T-helper 2 cell treated with Interferon-gamma antibody and Interleukin-4, amounts not matched to agents 5 μg/mL and 100 μg/mL, for 36 hours (primary cell): ENCODE results near the gene PTPN13.
A peak's percentile ranks its signal among the peaks of the same experiment; 100 is the strongest.

Experiments used
- DNase-seq: peaks from one replicate; pipeline ENCODE4 v3.0.0; 2021; ENCODE audit warnings: low spot score
- H3K27ac Mint-ChIP-seq: one replicate; pipeline ENCODE4 v1.8.0; 2021; ENCODE audit warnings: mild to moderate bottlenecking, mixed read lengths
- H3K27me3 Mint-ChIP-seq: one replicate; pipeline ENCODE4 v1.8.0; 2021; ENCODE audit warnings: low read depth, mixed read lengths
- H3K36me3 Mint-ChIP-seq: one replicate; pipeline ENCODE4 v1.8.0; 2021; ENCODE audit warnings: low read depth, mixed read lengths
- H3K4me1 Mint-ChIP-seq: one replicate; pipeline ENCODE4 v1.8.0; 2021; ENCODE audit warnings: low read depth, mixed read lengths
- H3K4me3 Mint-ChIP-seq: one replicate; pipeline ENCODE4 v1.8.0; 2022; ENCODE audit warnings: mild to moderate bottlenecking, moderate library complexity, mixed read lengths
- H3K9me3 Mint-ChIP-seq: one replicate; pipeline ENCODE4 v1.8.0; 2021; ENCODE audit warnings: mixed read lengths

The PTPN13 gene

GRCh38 chr4:86569103-86569870, 24.8 kb upstream of the PTPN13 start:
- no peak for DNase-seq
- H3K27me3 Mint-ChIP-seq = peaks cover 3% of the 10 kb centered on the region
- no peaks in the 10 kb centered on the region for H3K36me3 Mint-ChIP-seq
- H3K4me1 Mint-ChIP-seq = no peaks in the 10 kb centered on the region
- H3K4me3 Mint-ChIP-seq = no peak overlapping the region
- no peaks in the 10 kb centered on the region for H3K9me3 Mint-ChIP-seq
- H3K27ac Mint-ChIP-seq = no peak overlapping the region

- Mint-ChIP-seq H3K9me3 (no peaks in the 10 kb centered on the region), H3K27me3 (peaks cover 11% of the 10 kb centered on the region), H3K4me3 (no peak overlapping the region), H3K36me3 (no peaks in the 10 kb centered on the region), H3K27ac (no peak overlapping the region), H3K4me1 (no peaks in the 10 kb centered on the region)
- no peak for DNase-seq
Observed at GRCh38 chr4:86579941-86580340, 14.2 kb upstream of the PTPN13 start.

- no peak overlapping the region for H3K27ac Mint-ChIP-seq
- no peaks in the 10 kb centered on the region for H3K9me3 Mint-ChIP-seq
- no peak for DNase-seq
- H3K27me3 Mint-ChIP-seq = peaks cover 16% of the 10 kb centered on the region
- H3K36me3 Mint-ChIP-seq = no peaks in the 10 kb centered on the region
- H3K4me1 Mint-ChIP-seq = no peaks in the 10 kb centered on the region
- no peak overlapping the region for H3K4me3 Mint-ChIP-seq
Observed at GRCh38 chr4:86582410-86582809, 11.7 kb upstream of the PTPN13 start.

- DNase-seq = no peak
- Mint-ChIP-seq H3K9me3 (no peaks in the 10 kb centered on the region), H3K27ac (no peak overlapping the region), H3K27me3 (peaks cover 17% of the 10 kb centered on the region), H3K4me1 (no peaks in the 10 kb centered on the region), H3K4me3 (no peak overlapping the region), H3K36me3 (no peaks in the 10 kb centered on the region)
Observed at GRCh38 chr4:86586160-86586572, 7.9 kb upstream of the PTPN13 start.

- no peak for DNase-seq
- Mint-ChIP-seq H3K27ac (no peak overlapping the region), H3K4me1 (no peaks in the 10 kb centered on the region), H3K27me3 (peaks cover 17% of the 10 kb centered on the region), H3K4me3 (no peak overlapping the region), H3K36me3 (no peaks in the 10 kb centered on the region), H3K9me3 (no peaks in the 10 kb centered on the region)
Observed at GRCh38 chr4:86586626-86587380, 7.3 kb upstream of the PTPN13 start.

GRCh38 chr4:86587381-86588140, 6.6 kb upstream of the PTPN13 start:
- Mint-ChIP-seq H3K4me1 (no peaks in the 10 kb centered on the region), H3K9me3 (no peaks in the 10 kb centered on the region), H3K4me3 (no peak overlapping the region), H3K27ac (no peak overlapping the region), H3K27me3 (peaks cover 22% of the 10 kb centered on the region), H3K36me3 (no peaks in the 10 kb centered on the region)
- no peak for DNase-seq

GRCh38 chr4:86592553-86593249, 1.4 kb upstream of the PTPN13 start:
- DNase-seq = no peak
- Mint-ChIP-seq H3K27me3 (peaks cover 46% of the 10 kb centered on the region), H3K36me3 (no peaks in the 10 kb centered on the region), H3K4me3 (no peak overlapping the region), H3K27ac (no peak overlapping the region), H3K9me3 (no peaks in the 10 kb centered on the region), H3K4me1 (peaks cover 13% of the 10 kb centered on the region)

- Mint-ChIP-seq H3K9me3 (no peaks in the 10 kb centered on the region), H3K4me1 (peaks cover 13% of the 10 kb centered on the region), H3K4me3 (peak overlapping the region; percentile 80), H3K36me3 (no peaks in the 10 kb centered on the region), H3K27ac (no peak overlapping the region), H3K27me3 (peaks cover 54% of the 10 kb centered on the region)
- peak; percentile 12 for DNase-seq
Observed at GRCh38 chr4:86594559-86595425, 677 bp downstream of the PTPN13 start.

GRCh38 chr4:86595426-86595805, 1.3 kb downstream of the PTPN13 start:
- Mint-ChIP-seq H3K4me3 (peak overlapping the region; percentile 78), H3K4me1 (peaks cover 13% of the 10 kb centered on the region), H3K36me3 (no peaks in the 10 kb centered on the region), H3K27me3 (peaks cover 54% of the 10 kb centered on the region), H3K27ac (no peak overlapping the region), H3K9me3 (no peaks in the 10 kb centered on the region)
- no peak for DNase-seq

- no peak for DNase-seq
- H3K4me1 Mint-ChIP-seq = peaks cover 13% of the 10 kb centered on the region
- peaks cover 56% of the 10 kb centered on the region for H3K27me3 Mint-ChIP-seq
- H3K4me3 Mint-ChIP-seq = no peak overlapping the region
- H3K27ac Mint-ChIP-seq = no peak overlapping the region
- H3K9me3 Mint-ChIP-seq = no peaks in the 10 kb centered on the region
- H3K36me3 Mint-ChIP-seq = no peaks in the 10 kb centered on the region
Observed at GRCh38 chr4:86596807-86597206, 2.7 kb downstream of the PTPN13 start.

GRCh38 chr4:86600007-86600653, 6.0 kb downstream of the PTPN13 start:
- no peak overlapping the region for H3K27ac Mint-ChIP-seq
- H3K4me3 Mint-ChIP-seq = no peak overlapping the region
- H3K36me3 Mint-ChIP-seq = no peaks in the 10 kb centered on the region
- no peaks in the 10 kb centered on the region for H3K9me3 Mint-ChIP-seq
- peaks cover 4% of the 10 kb centered on the region for H3K4me1 Mint-ChIP-seq
- peaks cover 32% of the 10 kb centered on the region for H3K27me3 Mint-ChIP-seq
- no peak for DNase-seq

GRCh38 chr4:86603311-86603885, 9.3 kb downstream of the PTPN13 start:
- H3K9me3 Mint-ChIP-seq = no peaks in the 10 kb centered on the region
- DNase-seq = no peak
- H3K4me1 Mint-ChIP-seq = no peaks in the 10 kb centered on the region
- no peaks in the 10 kb centered on the region for H3K36me3 Mint-ChIP-seq
- no peak overlapping the region for H3K27ac Mint-ChIP-seq
- no peak overlapping the region for H3K4me3 Mint-ChIP-seq
- peaks cover 16% of the 10 kb centered on the region for H3K27me3 Mint-ChIP-seq
